Rectal smooth muscle tissue (tissue), 1 donor: ENCODE measurements around the gene DET1.
A peak's percentile ranks its signal among the peaks of the same experiment; 100 is the strongest.
"Not testable (repeated sequence)": the region's sequence is repeated elsewhere in the genome, so short reads cannot be mapped to it uniquely, and the experiment has no call there.

Source experiments
- H3K27ac ChIP-seq: one replicate; pipeline ENCODE4 v1.7.0; 2013; ENCODE audit warnings: low read depth, low read length, inconsistent platforms
- H3K27me3 ChIP-seq: one replicate; pipeline ENCODE4 v1.7.0; 2013; ENCODE audit warnings: low read length; ENCODE audit not compliant: control insufficient read depth, insufficient read depth
- H3K36me3 ChIP-seq: one replicate; pipeline ENCODE4 v1.7.0; 2013; ENCODE audit warnings: low read length; ENCODE audit not compliant: control insufficient read depth, insufficient read depth
- H3K4me1 ChIP-seq: one replicate; pipeline ENCODE4 v1.7.0; 2013; ENCODE audit warnings: low read length; ENCODE audit not compliant: control insufficient read depth, insufficient read depth
- H3K4me3 ChIP-seq: one replicate; pipeline ENCODE4 v1.7.0; 2013; ENCODE audit warnings: low read length
- H3K9ac ChIP-seq: one replicate; pipeline ENCODE4 v1.7.0; 2013; ENCODE audit warnings: low read length

DET1 gene

DNA sequence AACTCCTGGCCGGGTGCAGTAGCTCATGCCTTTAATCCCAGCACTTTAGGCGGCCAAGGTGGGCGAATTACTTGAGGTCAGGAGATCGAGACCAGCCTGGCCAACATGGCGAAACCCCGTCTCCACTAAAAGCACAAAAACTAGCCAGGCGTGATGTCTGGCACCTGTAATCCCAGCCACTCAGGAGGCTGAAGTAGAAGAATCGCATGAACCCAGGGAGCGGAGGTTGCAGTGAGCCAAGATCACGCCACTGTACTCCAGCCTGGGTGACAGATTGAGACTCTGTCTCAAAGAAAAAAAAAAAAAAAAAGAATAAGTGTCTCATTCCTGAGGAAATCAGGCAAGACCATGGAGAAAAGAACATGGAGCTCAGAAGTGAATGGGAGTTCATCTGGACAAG, 77.8 kb downstream of the DET1 start:
- peaks cover 10% of the 10 kb centered on the region for H3K36me3 ChIP-seq
- not testable (repeated sequence) for H3K27me3 ChIP-seq, H3K9ac ChIP-seq, H3K4me3 ChIP-seq, H3K4me1 ChIP-seq, H3K27ac ChIP-seq

GRCh38 chr15:88467935-88468528, 78.4 kb downstream of the DET1 start:
- Histone ChIP-seq H3K4me3 (peak overlapping the region; percentile 95), H3K27ac (peak overlapping the region; percentile 90), H3K27me3 (no peaks in the 10 kb centered on the region), H3K4me1 (peaks cover 4% of the 10 kb centered on the region), H3K36me3 (peaks cover 6% of the 10 kb centered on the region), H3K9ac (peak overlapping the region; percentile 12)

DNA sequence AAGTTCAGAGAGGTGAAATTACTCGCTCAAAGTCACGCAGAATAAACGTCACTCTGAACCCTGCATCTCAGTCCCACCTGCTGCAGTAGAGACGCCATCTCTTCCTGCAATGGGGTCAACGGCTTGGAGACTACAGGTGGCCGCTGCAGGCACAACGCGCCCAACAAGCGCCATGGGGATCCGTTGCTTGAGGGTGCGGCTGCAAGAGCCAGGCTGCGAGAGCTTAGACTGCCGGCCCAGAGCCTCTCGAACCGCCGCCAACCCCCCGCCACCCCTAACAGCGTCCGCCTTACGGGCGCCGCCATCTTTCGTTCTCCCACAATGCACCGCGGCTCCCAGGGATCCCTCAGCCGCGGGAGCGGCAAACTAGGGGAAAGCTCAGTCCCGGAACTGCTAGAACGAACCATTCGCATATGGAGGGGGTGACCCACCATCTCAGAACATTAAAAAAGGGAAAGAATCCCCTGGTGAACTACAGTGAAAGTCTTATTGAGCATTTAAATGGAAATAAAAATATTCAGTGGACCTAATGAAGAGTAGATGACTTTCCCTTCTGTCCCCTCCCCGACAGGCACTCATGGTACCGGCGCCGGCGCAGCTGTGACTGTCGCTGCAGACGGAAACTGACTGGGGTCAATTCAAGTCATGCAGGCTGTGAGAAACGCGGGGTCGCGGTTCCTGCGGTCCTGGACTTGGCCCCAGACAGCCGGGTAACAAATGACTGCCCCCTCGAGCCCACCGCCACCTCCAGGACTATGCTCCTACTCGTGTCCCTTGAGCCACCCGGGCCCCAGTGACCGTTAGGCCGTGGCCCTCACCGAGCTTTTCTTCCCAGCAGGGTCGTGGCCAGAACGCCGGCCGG, 79.2 kb downstream of the DET1 start, which contains the start of the genes MRPL46 and MRPS11:
Gene MRPL46, minus strand, starts transcription at position 316 of the 862 bp plus-strand sequence. Its CDS starts 11 bp downstream, at position 305.
Gene MRPS11, plus strand, starts transcription at position 636 of the 862 bp plus-strand sequence. Its CDS starts 10 bp downstream, at position 646.
- H3K27me3 ChIP-seq, result no peaks in the 10 kb centered on the region
- peak within 1 kb of the TSS; percentile 95 for H3K4me3 ChIP-seq
- H3K36me3 ChIP-seq, result peaks cover 11% of the 10 kb centered on the region
- peak within 1 kb of the TSS; percentile 90 for H3K27ac ChIP-seq
- peak within 1 kb of the TSS; percentile 29 for H3K9ac ChIP-seq
- peaks cover 4% of the 10 kb centered on the region for H3K4me1 ChIP-seq

DNA sequence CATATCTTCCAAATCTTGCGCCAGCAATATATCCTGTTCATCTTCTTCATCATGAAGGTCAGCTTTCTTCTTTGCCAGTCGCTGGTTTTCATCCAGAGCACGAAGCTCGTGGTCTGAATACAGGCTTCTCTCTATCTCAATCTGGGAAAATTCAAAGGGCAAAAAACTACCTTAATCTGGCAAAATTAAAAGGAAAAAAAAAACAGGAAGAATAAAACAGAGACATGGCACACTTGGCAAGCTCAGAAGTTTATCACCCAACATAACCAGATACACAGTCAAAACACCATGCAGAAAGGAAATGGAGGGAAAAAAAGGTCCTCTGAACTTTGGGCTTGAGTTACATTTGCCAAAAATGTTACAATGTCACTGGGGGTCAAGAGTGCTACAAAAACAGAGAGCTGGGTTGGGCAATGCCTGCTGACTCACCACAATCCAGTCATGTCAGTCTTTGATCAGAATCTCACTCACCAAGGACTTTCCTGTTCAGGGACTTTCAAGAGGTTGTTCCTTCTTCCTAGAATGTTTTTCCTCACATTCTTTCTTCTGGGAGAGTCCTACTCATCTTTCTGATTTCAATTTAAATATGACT, 80.8 kb downstream of the DET1 start:
- no peaks in the 10 kb centered on the region for H3K27me3 ChIP-seq
- H3K36me3 ChIP-seq, result peaks cover 11% of the 10 kb centered on the region
- H3K4me1 ChIP-seq, result peaks cover 4% of the 10 kb centered on the region
- no peak overlapping the region for H3K9ac ChIP-seq
- no peak overlapping the region for H3K27ac ChIP-seq
- H3K4me3 ChIP-seq, result no peak overlapping the region

DNA sequence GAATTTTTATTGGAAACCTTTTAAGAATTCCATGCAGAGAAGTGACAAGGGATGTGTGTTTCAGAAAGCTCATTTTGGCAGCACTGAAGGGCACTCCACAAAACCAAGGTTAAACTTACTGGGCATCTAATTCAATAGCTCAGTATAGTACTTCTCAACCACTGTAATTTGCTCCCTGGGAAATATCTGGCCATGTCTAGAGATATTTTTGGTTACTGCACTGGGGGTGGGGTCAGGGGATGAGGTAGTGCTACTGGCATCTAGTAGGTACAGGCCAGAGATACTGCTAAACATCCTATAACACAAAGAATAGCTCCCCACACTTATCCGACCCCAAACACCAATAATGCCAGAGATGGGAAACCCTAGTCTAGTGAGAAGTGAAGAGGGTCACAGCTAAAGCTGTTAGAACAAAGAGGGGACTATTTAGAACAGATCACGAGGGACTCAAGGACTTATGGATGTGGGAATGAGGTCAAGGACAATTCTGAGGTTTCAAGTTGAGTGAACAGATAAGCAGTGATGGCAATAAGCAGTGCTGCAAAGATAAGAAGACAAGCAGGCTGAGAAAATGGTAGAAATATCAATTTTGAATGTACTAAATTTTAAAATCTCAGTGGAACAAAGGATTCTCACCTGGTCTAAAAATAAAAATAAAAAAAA, 82.5 kb downstream of the DET1 start:
- Histone ChIP-seq H3K27ac (no peak overlapping the region), H3K4me3 (no peak overlapping the region), H3K9ac (no peak overlapping the region), H3K27me3 (no peaks in the 10 kb centered on the region), H3K36me3 (peaks cover 20% of the 10 kb centered on the region), H3K4me1 (peaks cover 4% of the 10 kb centered on the region)
